ENCODE results near the gene SDCBP2.

The SDCBP2 gene

GRCh38 chr20:1307171-1307570 lies 21.8 kb downstream of the SDCBP2 start:
- Histone ChIP-seq H3K27me3 (ENCODE audit: control insufficient read depth, insufficient read depth, low read length) (peaks cover under 1% of the 10 kb centered on the region), H3K9ac (ENCODE audit: low read length) (no peak overlapping the region), H3K4me3 (ENCODE audit: low read length) (no peak overlapping the region), H3K9me3 (ENCODE audit: control insufficient read depth, low read depth, low read length) (no peaks in the 10 kb centered on the region), H3K4me1 (ENCODE audit: control insufficient read depth, low read depth, low read length) (no peaks in the 10 kb centered on the region), H3K27ac (ENCODE audit: low read length) (no peak overlapping the region), H3K36me3 (ENCODE audit: control insufficient read depth, low read depth, low read length) (no peaks in the 10 kb centered on the region)

GRCh38 chr20:1306316-1307135 lies 22.4 kb downstream of the SDCBP2 start:
- Histone ChIP-seq H3K4me1 (ENCODE audit: control insufficient read depth, low read depth, low read length) (no peaks in the 10 kb centered on the region), H3K9me3 (ENCODE audit: control insufficient read depth, low read depth, low read length) (no peaks in the 10 kb centered on the region), H3K36me3 (ENCODE audit: control insufficient read depth, low read depth, low read length) (no peaks in the 10 kb centered on the region), H3K27me3 (ENCODE audit: control insufficient read depth, insufficient read depth, low read length) (no peaks in the 10 kb centered on the region), H3K9ac (ENCODE audit: low read length) (no peak overlapping the region), H3K27ac (ENCODE audit: low read length) (no peak overlapping the region), H3K4me3 (ENCODE audit: low read length) (no peak overlapping the region)

- H3K9me3 ChIP-seq (ENCODE audit: control insufficient read depth, low read depth, low read length): no peaks in the 10 kb centered on the region
- H3K27ac ChIP-seq (ENCODE audit: low read length): no peak overlapping the region
- H3K4me1 ChIP-seq (ENCODE audit: control insufficient read depth, low read depth, low read length): peaks cover 6% of the 10 kb centered on the region
- no peak overlapping the region for H3K4me3 ChIP-seq (ENCODE audit: low read length)
- H3K36me3 ChIP-seq (ENCODE audit: control insufficient read depth, low read depth, low read length): no peaks in the 10 kb centered on the region
- H3K27me3 ChIP-seq (ENCODE audit: control insufficient read depth, insufficient read depth, low read length): no peaks in the 10 kb centered on the region
- H3K9ac ChIP-seq (ENCODE audit: low read length): no peak overlapping the region
Observed at GRCh38 chr20:1305712-1306111, 23.2 kb downstream of the SDCBP2 start.

GRCh38 chr20:1304710-1305515 lies 24.0 kb downstream of the SDCBP2 start:
- no peaks in the 10 kb centered on the region for H3K27me3 ChIP-seq (ENCODE audit: control insufficient read depth, insufficient read depth, low read length)
- no peak overlapping the region for H3K4me3 ChIP-seq (ENCODE audit: low read length)
- no peaks in the 10 kb centered on the region for H3K9me3 ChIP-seq (ENCODE audit: control insufficient read depth, low read depth, low read length)
- no peak overlapping the region for H3K27ac ChIP-seq (ENCODE audit: low read length)
- H3K9ac ChIP-seq (ENCODE audit: low read length): no peak overlapping the region
- H3K4me1 ChIP-seq (ENCODE audit: control insufficient read depth, low read depth, low read length): peaks cover 6% of the 10 kb centered on the region
- H3K36me3 ChIP-seq (ENCODE audit: control insufficient read depth, low read depth, low read length): no peaks in the 10 kb centered on the region

GRCh38 chr20:1302685-1303541 lies 26.0 kb downstream of the SDCBP2 start:
- peaks cover 6% of the 10 kb centered on the region for H3K4me1 ChIP-seq (ENCODE audit: control insufficient read depth, low read depth, low read length)
- no peak overlapping the region for H3K9ac ChIP-seq (ENCODE audit: low read length)
- no peaks in the 10 kb centered on the region for H3K27me3 ChIP-seq (ENCODE audit: control insufficient read depth, insufficient read depth, low read length)
- no peak overlapping the region for H3K27ac ChIP-seq (ENCODE audit: low read length)
- no peaks in the 10 kb centered on the region for H3K9me3 ChIP-seq (ENCODE audit: control insufficient read depth, low read depth, low read length)
- H3K36me3 ChIP-seq (ENCODE audit: control insufficient read depth, low read depth, low read length): no peaks in the 10 kb centered on the region
- H3K4me3 ChIP-seq (ENCODE audit: low read length): no peak overlapping the region

- Histone ChIP-seq H3K9me3 (ENCODE audit: control insufficient read depth, low read depth, low read length) (no peaks in the 10 kb centered on the region), H3K4me1 (ENCODE audit: control insufficient read depth, low read depth, low read length) (peaks cover 6% of the 10 kb centered on the region), H3K27ac (ENCODE audit: low read length) (no peak overlapping the region), H3K27me3 (ENCODE audit: control insufficient read depth, insufficient read depth, low read length) (no peaks in the 10 kb centered on the region), H3K4me3 (ENCODE audit: low read length) (peak overlapping the region; percentile 4), H3K36me3 (ENCODE audit: control insufficient read depth, low read depth, low read length) (no peaks in the 10 kb centered on the region), H3K9ac (ENCODE audit: low read length) (no peak overlapping the region)
Observed at GRCh38 chr20:1301031-1301529, 27.9 kb downstream of the SDCBP2 start.

- no peaks in the 10 kb centered on the region for H3K9me3 ChIP-seq (ENCODE audit: control insufficient read depth, low read depth, low read length)
- H3K36me3 ChIP-seq (ENCODE audit: control insufficient read depth, low read depth, low read length): no peaks in the 10 kb centered on the region
- H3K27ac ChIP-seq (ENCODE audit: low read length): no peak overlapping the region
- H3K27me3 ChIP-seq (ENCODE audit: control insufficient read depth, insufficient read depth, low read length): no peaks in the 10 kb centered on the region
- H3K9ac ChIP-seq (ENCODE audit: low read length): no peak overlapping the region
- H3K4me1 ChIP-seq (ENCODE audit: control insufficient read depth, low read depth, low read length): peaks cover 6% of the 10 kb centered on the region
- H3K4me3 ChIP-seq (ENCODE audit: low read length): no peak overlapping the region
Observed at GRCh38 chr20:1300083-1300840, 28.7 kb downstream of the SDCBP2 start.

GRCh38 chr20:1299522-1299921 lies 29.4 kb downstream of the SDCBP2 start:
- Histone ChIP-seq H3K9me3 (ENCODE audit: control insufficient read depth, low read depth, low read length) (no peaks in the 10 kb centered on the region), H3K27ac (ENCODE audit: low read length) (no peak overlapping the region), H3K36me3 (ENCODE audit: control insufficient read depth, low read depth, low read length) (no peaks in the 10 kb centered on the region), H3K4me1 (ENCODE audit: control insufficient read depth, low read depth, low read length) (peaks cover 6% of the 10 kb centered on the region), H3K27me3 (ENCODE audit: control insufficient read depth, insufficient read depth, low read length) (no peaks in the 10 kb centered on the region), H3K9ac (ENCODE audit: low read length) (no peak overlapping the region), H3K4me3 (ENCODE audit: low read length) (no peak overlapping the region)

- H3K4me3 ChIP-seq (ENCODE audit: low read length): no peak overlapping the region
- no peaks in the 10 kb centered on the region for H3K27me3 ChIP-seq (ENCODE audit: control insufficient read depth, insufficient read depth, low read length)
- peaks cover 6% of the 10 kb centered on the region for H3K4me1 ChIP-seq (ENCODE audit: control insufficient read depth, low read depth, low read length)
- no peak overlapping the region for H3K27ac ChIP-seq (ENCODE audit: low read length)
- no peak overlapping the region for H3K9ac ChIP-seq (ENCODE audit: low read length)
- H3K9me3 ChIP-seq (ENCODE audit: control insufficient read depth, low read depth, low read length): no peaks in the 10 kb centered on the region
- H3K36me3 ChIP-seq (ENCODE audit: control insufficient read depth, low read depth, low read length): no peaks in the 10 kb centered on the region
Observed at GRCh38 chr20:1298888-1299511, 29.9 kb downstream of the SDCBP2 start.

GRCh38 chr20:1298166-1298565 lies 30.8 kb downstream of the SDCBP2 start:
- Histone ChIP-seq H3K4me3 (ENCODE audit: low read length) (no peak overlapping the region), H3K9me3 (ENCODE audit: control insufficient read depth, low read depth, low read length) (no peaks in the 10 kb centered on the region), H3K9ac (ENCODE audit: low read length) (no peak overlapping the region), H3K4me1 (ENCODE audit: control insufficient read depth, low read depth, low read length) (peaks cover 6% of the 10 kb centered on the region), H3K36me3 (ENCODE audit: control insufficient read depth, low read depth, low read length) (no peaks in the 10 kb centered on the region), H3K27ac (ENCODE audit: low read length) (no peak overlapping the region), H3K27me3 (ENCODE audit: control insufficient read depth, insufficient read depth, low read length) (no peaks in the 10 kb centered on the region)

Data from iPS-18a (cell line).